Astrocyte (in vitro differentiated cells and primary cell): ENCODE measurements around the gene CAMK1D. TPM values are rescaled to one million over a fixed set of nuclear protein-coding genes. Genes with fewer than 3 reads are reported as not detected.

Source experiments
- DNase-seq: peaks from one replicate; pipeline ENCODE4 v3.0.0-alpha.2; 2010; ENCODE audit warnings: low read depth
- FAIRE-seq: peaks from 2 replicates; lab custom pipeline; 2011; peaks lifted over from hg19 to GRCh38; lab: Jason Lieb, UNC
- H2AFZ ChIP-seq: 2 replicates; pipeline ENCODE4 v1.6.0; 2012; ENCODE audit warnings: low read depth, low read length, inconsistent platforms
- H3K27ac ChIP-seq: 2 replicates; pipeline ENCODE4 v1.5.1; 2011; ENCODE audit warnings: low read depth, low read length, inconsistent platforms
- H3K27me3 ChIP-seq: 2 replicates; pipeline ENCODE4 v1.6.0; 2011; ENCODE audit warnings: low read length, inconsistent platforms; ENCODE audit not compliant: insufficient read depth
- H3K36me3 ChIP-seq: 2 replicates; pipeline ENCODE4 v1.5.1; 2011; ENCODE audit warnings: low read length, inconsistent platforms; ENCODE audit not compliant: insufficient read depth
- H3K4me1 ChIP-seq: 2 replicates; pipeline ENCODE4 v1.5.1; 2011; ENCODE audit warnings: low read length, inconsistent platforms; ENCODE audit not compliant: insufficient read depth
- H3K4me2 ChIP-seq: 2 replicates; pipeline ENCODE4 v1.6.0; 2012; ENCODE audit warnings: low read length, inconsistent platforms
- H3K4me3 ChIP-seq: 2 replicates; pipeline ENCODE4 v1.5.1; 2011; ENCODE audit warnings: low read depth, mild to moderate bottlenecking, low read length, inconsistent platforms; ENCODE audit not compliant: insufficient read depth
- H3K79me2 ChIP-seq: 2 replicates; pipeline ENCODE4 v1.6.0; 2012; ENCODE audit warnings: mild to moderate bottlenecking, low read length, inconsistent platforms; ENCODE audit not compliant: insufficient read depth
- H3K9ac ChIP-seq: 2 replicates; pipeline ENCODE4 v1.6.0; 2012; ENCODE audit warnings: mild to moderate bottlenecking, low read length, inconsistent platforms
- H3K9me3 ChIP-seq: 2 replicates; pipeline ENCODE4 v1.5.1; 2012; ENCODE audit warnings: low read depth, mild to moderate bottlenecking, low read length, inconsistent platforms; ENCODE audit not compliant: insufficient read depth
- H4K20me1 ChIP-seq: 2 replicates; pipeline ENCODE4 v1.6.0; 2012; ENCODE audit warnings: low read length, inconsistent platforms; ENCODE audit not compliant: insufficient read depth
- H3K27ac Mint-ChIP-seq: one replicate; pipeline ENCODE4 v1.8.0; 2021; ENCODE audit warnings: mild to moderate bottlenecking, mixed read lengths; ENCODE audit not compliant: unreplicated experiment
- H3K27me3 Mint-ChIP-seq: one replicate; pipeline ENCODE4 v1.8.0; 2021; ENCODE audit warnings: low read depth, mixed read lengths; ENCODE audit not compliant: unreplicated experiment
- H3K36me3 Mint-ChIP-seq: one replicate; pipeline ENCODE4 v1.8.0; 2021; ENCODE audit warnings: low read depth, mixed read lengths; ENCODE audit not compliant: unreplicated experiment
- H3K4me1 Mint-ChIP-seq: one replicate; pipeline ENCODE4 v1.8.0; 2021; ENCODE audit warnings: low read depth, mixed read lengths; ENCODE audit not compliant: unreplicated experiment
- H3K4me3 Mint-ChIP-seq: one replicate; pipeline ENCODE4 v1.8.0; 2021; ENCODE audit warnings: mild to moderate bottlenecking, moderate library complexity, mixed read lengths; ENCODE audit not compliant: unreplicated experiment
- H3K9me3 Mint-ChIP-seq: one replicate; pipeline ENCODE4 v1.8.0; 2021; ENCODE audit warnings: mild to moderate bottlenecking, mixed read lengths; ENCODE audit not compliant: unreplicated experiment
- CTCF ChIP-seq: IDR thresholded peaks from 2 replicates; pipeline ENCODE4 v1.5.1; 2011; ENCODE audit warnings: low read depth, mild to moderate bottlenecking, inconsistent platforms, low read length, moderate library complexity; ENCODE audit not compliant: insufficient read depth
- EZH2 ChIP-seq: IDR thresholded peaks from 2 replicates; pipeline ENCODE4 v1.6.1; 2012; ENCODE audit warnings: mild to moderate bottlenecking, low read length, inconsistent platforms; ENCODE audit not compliant: insufficient read depth
- total RNA-seq: library from RNA; stranded (reverse); gene quantifications from 2 replicates; pipeline ENCODE4 v1.2.1, GENCODE V29; 2021

The CAMK1D gene
- total RNA-seq, 1 donor from 2014 or later: 23.6 TPM

- no peaks in the 10 kb centered on the region for H3K27me3 ChIP-seq
- FAIRE-seq (no peak), DNase-seq (no peak)
- peaks cover 46% of the 10 kb centered on the region for H3K79me2 ChIP-seq
- peak overlapping the region; percentile 66 for H3K9ac ChIP-seq
- H3K4me2 ChIP-seq: peak overlapping the region; percentile 78
- no peaks in the 10 kb centered on the region for H3K9me3 ChIP-seq
- no peaks in the 10 kb centered on the region for H3K36me3 ChIP-seq
- H3K27ac ChIP-seq: peak overlapping the region; percentile 94
- no peaks in the 10 kb centered on the region for H3K9me3 Mint-ChIP-seq
- TF ChIP-seq EZH2 (no peak), CTCF (no peak)
- H3K4me1 Mint-ChIP-seq: peaks cover 15% of the 10 kb centered on the region
- H3K4me1 ChIP-seq: peaks cover 19% of the 10 kb centered on the region
- no peak overlapping the region for H2AFZ ChIP-seq
- no peaks in the 10 kb centered on the region for H3K27me3 Mint-ChIP-seq
- peak overlapping the region; percentile 22 for H3K4me3 ChIP-seq
- H4K20me1 ChIP-seq: peaks cover 7% of the 10 kb centered on the region
- no peak overlapping the region for H3K4me3 Mint-ChIP-seq
- H3K36me3 Mint-ChIP-seq: no peaks in the 10 kb centered on the region
- peak overlapping the region; percentile 80 for H3K27ac Mint-ChIP-seq
Observed at GRCh38 chr10:12418725-12419261, 69.4 kb downstream of the CAMK1D start.

- Mint-ChIP-seq H3K27ac (peak overlapping the region; percentile 80), H3K9me3 (no peaks in the 10 kb centered on the region), H3K36me3 (peaks cover 3% of the 10 kb centered on the region), H3K4me3 (no peak overlapping the region), H3K27me3 (no peaks in the 10 kb centered on the region), H3K4me1 (peaks cover 17% of the 10 kb centered on the region)
- H3K4me3 ChIP-seq: peak overlapping the region; percentile 22
- H3K79me2 ChIP-seq: peaks cover 45% of the 10 kb centered on the region
- no peaks in the 10 kb centered on the region for H3K27me3 ChIP-seq
- peaks cover 19% of the 10 kb centered on the region for H3K4me1 ChIP-seq
- no peak overlapping the region for H2AFZ ChIP-seq
- no peaks in the 10 kb centered on the region for H3K9me3 ChIP-seq
- peak overlapping the region; percentile 78 for H3K4me2 ChIP-seq
- no peaks in the 10 kb centered on the region for H3K36me3 ChIP-seq
- DNase-seq: peak; percentile 100
- TF ChIP-seq EZH2 (no peak), CTCF (no peak)
- peaks cover 13% of the 10 kb centered on the region for H4K20me1 ChIP-seq
- peak overlapping the region; percentile 66 for H3K9ac ChIP-seq
- peak; percentile 64 for FAIRE-seq
- H3K27ac ChIP-seq: peak overlapping the region; percentile 94
Observed at GRCh38 chr10:12419262-12419847, 70.0 kb downstream of the CAMK1D start.

GRCh38 chr10:12420530-12421120, 71.3 kb downstream of the CAMK1D start:
- no peaks in the 10 kb centered on the region for H3K9me3 ChIP-seq
- peaks cover 47% of the 10 kb centered on the region for H3K79me2 ChIP-seq
- H3K4me2 ChIP-seq: no peak overlapping the region
- H4K20me1 ChIP-seq: peaks cover 17% of the 10 kb centered on the region
- H3K27ac Mint-ChIP-seq: no peak overlapping the region
- H3K36me3 ChIP-seq: no peaks in the 10 kb centered on the region
- FAIRE-seq: no peak
- H3K27me3 Mint-ChIP-seq: no peaks in the 10 kb centered on the region
- no peak for TF ChIP-seq EZH2
- H3K9me3 Mint-ChIP-seq: no peaks in the 10 kb centered on the region
- H3K4me3 Mint-ChIP-seq: no peak overlapping the region
- no peak for DNase-seq
- H3K4me3 ChIP-seq: no peak overlapping the region
- H3K27me3 ChIP-seq: no peaks in the 10 kb centered on the region
- H3K36me3 Mint-ChIP-seq: peaks cover 7% of the 10 kb centered on the region
- H3K4me1 ChIP-seq: peaks cover 19% of the 10 kb centered on the region
- H3K27ac ChIP-seq: peak overlapping the region; percentile 94
- H3K4me1 Mint-ChIP-seq: peaks cover 17% of the 10 kb centered on the region
- no peak overlapping the region for H3K9ac ChIP-seq
- no peak overlapping the region for H2AFZ ChIP-seq
